Heart left ventricle (tissue), 16 donors: ENCODE data around the gene PLA2G3. TPM values are rescaled to one million over a fixed set of nuclear protein-coding genes. Genes with fewer than 3 reads are reported as not detected.

Source experiments
- ATAC-seq, 4 donors: fragments of 200-7000 bp; cut with Tn5 transposase; one replicate each; pipeline ENCODE4 v1.9.1; 2020 to 2022; ENCODE audit warnings: moderate library complexity in 4 of 4, mild to moderate bottlenecking in 3 of 4, moderate number of reproducible peaks in 1 of 4
- DNase-seq, 5 donors: peaks; one replicate each; pipeline ENCODE4 v3.0.0-alpha.2; 2020
- H3K27ac ChIP-seq, 12 donors: fragments of 200-600 bp; sonication (generic) in 4 of 12; one replicate each; pipeline versions ENCODE4 v1.5.0 to v1.8.0; 2016 to 2022; ENCODE audit warnings: mild to moderate bottlenecking in 2 of 12
- H3K27me3 ChIP-seq, 9 donors: fragments of 200-600 bp; sonication (generic) in 2 of 9; one replicate each; pipeline versions ENCODE4 v1.5.1 to v1.8.0; 2016 to 2022; ENCODE audit warnings: mild to moderate bottlenecking in 3 of 9
- H3K36me3 ChIP-seq, 9 donors: fragments of 200-600 bp; sonication (generic) in 2 of 9; one replicate each; pipeline versions ENCODE4 v1.5.0 to v1.8.0; 2018 to 2022; ENCODE audit warnings: mild to moderate bottlenecking in 2 of 9
- H3K4me1 ChIP-seq, 12 donors: fragments of 200-600 bp; sonication (generic) in 4 of 12; one replicate each; pipeline versions ENCODE4 v1.5.0 to v1.8.0; 2016 to 2022; ENCODE audit warnings: mild to moderate bottlenecking in 3 of 12
- H3K4me3 ChIP-seq, 12 donors: fragments of 200-600 bp; sonication (generic) in 4 of 12; one replicate each; pipeline versions ENCODE4 v1.5.0 to v1.8.0; 2017 to 2022; ENCODE audit warnings: mild to moderate bottlenecking in 9 of 12, moderate library complexity in 4 of 12
- H3K9me3 ChIP-seq, 12 donors: fragments of 200-600 bp; sonication (generic) in 4 of 12; one replicate each; pipeline versions ENCODE4 v1.5.0 to v1.8.0; 2016 to 2022; ENCODE audit warnings: mild to moderate bottlenecking in 1 of 12
- CTCF ChIP-seq, 12 donors: fragments of 200-600 bp; sonication (generic) in 4 of 12; IDR thresholded peaks; one replicate each; pipeline versions ENCODE4 v1.5.0 to v1.8.0; 2018 to 2022; ENCODE audit warnings: antibody characterized with exemption in 12 of 12, mild to moderate bottlenecking in 5 of 12
- POLR2A ChIP-seq, 2 donors: fragments of 450-650 bp; IDR thresholded peaks; one replicate each; pipeline ENCODE4 v1.6.1; 2017; ENCODE audit warnings: antibody characterized with exemption in 2 of 2, mild to moderate bottlenecking in 2 of 2, moderate library complexity in 2 of 2
- WGBS, 4 donors: extraction: QIAGEN DNeasy Blood & Tissue Kit in 2 of 4; methylation state at CpG; one replicate each; pipeline versions ENCODE4 v1.1.5 to v1.1.7; 2013 to 2018; 5-methylcytosine and 5-hydroxymethylcytosine counted together
- intact Hi-C, 10 donors: fragments of 100-400 bp; cut with DNase I; formaldehyde crosslinking; loops; one replicate each; pipeline versions ENCODE4 v1.11.1 to v1.14.2; 2022
- microRNA counts, 2 donors: library from miRNA; unstranded; fragments of <30 nt; microRNA quantifications; one replicate each; lab custom pipeline; 2016
- microRNA-seq, 4 donors: library from miRNA; unstranded; fragments of <30 nt; microRNA quantifications; one replicate each; pipeline versions ENCODE4 to v1.2.0, GENCODE V29; 2017 to 2020
- polyA plus RNA-seq, 2 donors: library from polyadenylated mRNA; stranded (reverse); fragments of 200-250 nt; gene quantifications; one replicate each; pipeline ENCODE4 v1.2.3, GENCODE V29; 2013
- total RNA-seq, 9 donors: library from RNA; depleted of rRNA in 2 of 9; stranded (reverse); fragments of >200 nt in 2 of 9; fragmentation: NEBNext Ultra II Directional in 3 of 9; extraction: Animal tissue kit (Norgen Biotek cat#: 25700) in 3 of 9; gene quantifications; one replicate each; pipeline versions ENCODE4 v1.1.0 to v1.2.4, GENCODE V29; 2016 to 2023
- donor health status: ischemic (EF 13 %, LVEDD 7.1; RV severe dilation, severe dysfunction).
- donor health status: healthy with polysubstance abuse.
- donor health status: DM: no; HTN: yes; CAD: no.
- donor health status: DM: no; HTN: no; CAD: no.
- donor health status: ischemic (EF 25% LVEDD 6.9; RV normal size, moderate dysfunction).
- donor health status: ischemic (EF 25% LVEDD 5.7; RV mildly dilated, moderate dysfunction).
- donor health status: healthy.
- donor health status: DM: yes; HTN: yes; CAD: no.
- donor health status: ischemic (EF 35%, LVEDD 5.7; RV mildly dilated, moderate dysfunction).
- donor health status: nonischemic (EF 11% LVEDD 7.7; RV severe dilation, severe dysfunction).
- donor health status: DM: yes; HTN: yes; CAD: no.
- donor health status: PGD.
- donor health status: ischemic (EF 29% LVEDD 5.4; RV normal size, mild dysfunction).
- donor health status: nonischemic (EF 23%, LVEDD 6.1; RV moderate dilation, normal function).

Gene PLA2G3
- total and polyA plus RNA-seq, 11 donors = not detected

- TF ChIP-seq POLR2A (IDR thresholded peaks at IDR 0.05) (peak in 1 of 2 donors; percentile 81), CTCF (IDR thresholded peaks at IDR 0.05) (peak; percentile 71 to 97 (median 92))
- Histone ChIP-seq H3K27me3 (no peaks in the 10 kb centered on the region), H3K36me3 (peaks cover 0 to 44% (median 26%) of the 10 kb centered on the region in 9 donors), H3K4me1 (peaks cover 4 to 81% (median 45%) of the 10 kb centered on the region in 12 donors), H3K9me3 (no peaks in the 10 kb centered on the region), H3K4me3 (peak overlapping the region; percentile 51 to 100 (median 76)), H3K27ac (peak overlapping the region; percentile 89 to 99 (median 96))
- DNase-seq (peak; percentile 91 to 95 (median 92)), ATAC-seq (peak; percentile 59 to 83 (median 76))
- 0 to 1% (median 0%) methylated on average over 9 to 69 of the region's 69 CpGs for WGBS, 4 donors
- intact Hi-C loops = loop anchor here (1.0 to 5.0 kb wide), 9 partner anchors 38 to 147 kb away; partner anchors contain the start of genes MORC2 (in 5 of the 10) and TUG1 (in 5 of the 10)
Observed at GRCh38 chr22:31084811-31085492, 55.4 kb downstream of the PLA2G3 start.

MicroRNAs within 50 kb of the gene (microRNA counts, 767-probe panel; counts per million panel counts)
- 71.6 to 908 counts per million in 2 donors for microRNA hsa-miR-3928 (lab: Ali Mortazavi, UCI)

Small RNAs within 50 kb of the gene (microRNA-seq; reads per million reads assigned to microRNA genes)
- 0.60 to 3.7 (median 1.2) reads per million in 4 donors for gene MIR3928

Other genes starting within 250 kb of the PLA2G3 start
- 10 to 100 TPM; 12.0 to 24.4 (median 18.4) TPM for gene MORC2, start 171.7 kb downstream of the PLA2G3 start, total RNA-seq
- 10 to 100 TPM; 17.0 to 17.8 TPM for gene MORC2, start 171.7 kb downstream of the PLA2G3 start, polyA plus RNA-seq
- 10 to 100 TPM; 32.8 to 48.9 (median 43.3) TPM for gene TUG1, start 171.2 kb downstream of the PLA2G3 start, total RNA-seq
- 10 to 100 TPM; 19.5 to 26.2 TPM for gene TUG1, start 171.2 kb downstream of the PLA2G3 start, polyA plus RNA-seq
- gene SMTN, start 59.2 kb downstream of the PLA2G3 start, total RNA-seq = 100 to 1,000 TPM; 114 to 270 (median 167) TPM
- 100 to 1,000 TPM in 1 of 2 donors, 10 to 100 TPM in 1; 55.5 to 257 TPM for gene SMTN, start 59.2 kb downstream of the PLA2G3 start, polyA plus RNA-seq
- gene SELENOM, start 32.9 kb downstream of the PLA2G3 start, total RNA-seq = 100 to 1,000 TPM in 1 of 9 donors, 10 to 100 TPM in 8; 35.0 to 183 (median 52.9) TPM
- gene SELENOM, start 32.9 kb downstream of the PLA2G3 start, polyA plus RNA-seq = 10 to 100 TPM; 72.3 to 76.6 TPM
- gene INPP5J, start 17.5 kb downstream of the PLA2G3 start, total RNA-seq = 10 to 100 TPM in 8 of 9 donors, 1 to 10 TPM in 1; 8.4 to 23.1 (median 21.6) TPM
- 10 to 100 TPM in 1 of 2 donors, 1 to 10 TPM in 1; 9.7 to 12.9 TPM for gene INPP5J, start 17.5 kb downstream of the PLA2G3 start, polyA plus RNA-seq
- gene RNF185, start 19.7 kb upstream of the PLA2G3 start, total RNA-seq = 10 to 100 TPM; 20.0 to 26.6 (median 23.1) TPM
- 10 to 100 TPM; 11.4 to 31.5 TPM for gene RNF185, start 19.7 kb upstream of the PLA2G3 start, polyA plus RNA-seq
- gene LIMK2, start 71.8 kb upstream of the PLA2G3 start, total RNA-seq = 10 to 100 TPM in 4 of 9 donors, 1 to 10 TPM in 5; 7.1 to 33.3 (median 9.4) TPM
- 10 to 100 TPM in 1 of 2 donors, 1 to 10 TPM in 1; 7.0 to 10.9 TPM for gene LIMK2, start 71.8 kb upstream of the PLA2G3 start, polyA plus RNA-seq
- 10 to 100 TPM in 7 of 9 donors, 1 to 10 TPM in 2; 3.8 to 40.7 (median 27.8) TPM for gene PIK3IP1, start 152.0 kb upstream of the PLA2G3 start, total RNA-seq
- gene PIK3IP1, start 152.0 kb upstream of the PLA2G3 start, polyA plus RNA-seq = 1 to 10 TPM; 4.0 to 7.8 TPM
- gene PATZ1, start 205.8 kb upstream of the PLA2G3 start, total RNA-seq = 10 to 100 TPM in 7 of 9 donors, 1 to 10 TPM in 2; 8.1 to 20.1 (median 12.9) TPM
- gene PATZ1, start 205.8 kb upstream of the PLA2G3 start, polyA plus RNA-seq = 1 to 10 TPM; 7.7 to 8.4 TPM